ENCODE data around the gene SEL1L3. TPM values are rescaled to one million over a fixed set of nuclear protein-coding genes. Genes with fewer than 3 reads are reported as not detected.

The SEL1L3 gene
- total and polyA plus RNA-seq, 4 donors = 3.3 to 13.1 (median 5.7) TPM

DNA sequence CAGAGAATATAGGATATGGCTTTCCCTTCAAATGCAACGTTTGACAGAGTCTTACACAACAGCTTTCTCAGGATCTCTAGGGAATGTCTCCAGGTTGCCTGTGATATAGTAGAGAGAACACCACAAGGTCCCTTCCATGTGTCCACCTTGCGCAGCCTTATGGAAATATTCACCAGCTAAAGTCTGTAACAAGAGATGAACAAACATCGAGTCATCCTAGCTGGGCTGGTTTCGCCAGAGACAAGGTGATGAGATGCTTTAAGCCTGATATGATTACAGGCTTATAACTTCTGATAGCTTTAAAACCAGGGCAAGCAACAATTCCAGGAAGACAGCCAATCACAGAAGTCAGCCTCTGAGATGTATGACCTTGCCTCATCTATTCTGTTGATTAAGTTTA is 83.8 kb downstream of the SEL1L3 start:
- Histone ChIP-seq H3K36me3 (ENCODE audit: control insufficient read depth in 4 of 4, insufficient read depth in 3 of 4, low read depth in 1 of 4, low read length in 3 of 4) (peaks cover 0 to 2% (median 0%) of the 10 kb centered on the region in 4 donors), H3K9me3 (ENCODE audit: control insufficient read depth in 4 of 4, low read length in 3 of 4) (no peaks in the 10 kb centered on the region), H3K27me3 (ENCODE audit: control insufficient read depth in 4 of 4, insufficient read depth in 4 of 4, low read length in 3 of 4) (no peaks in the 10 kb centered on the region), H3K27ac (ENCODE audit: low read depth in 1 of 2, low read length in 2 of 2) (no peak overlapping the region), H3K4me3 (ENCODE audit: low read depth in 1 of 3, low read length in 3 of 3) (no peak overlapping the region), H3K9ac (ENCODE audit: low read depth in 1 of 2, low read length in 2 of 2) (no peak overlapping the region), H3K4me1 (ENCODE audit: control insufficient read depth in 4 of 4, insufficient read depth in 4 of 4, low read length in 3 of 4) (no peaks in the 10 kb centered on the region)
- no peak for DNase-seq (ENCODE audit: low spot score)
- 93% methylated on average over 4 of the region's 4 CpGs for WGBS
- no peak for TF ChIP-seq GABPA (IDR thresholded peaks at IDR 0.05 in 1 of 2, conservative IDR thresholded peaks at IDR 0.05 in 1 of 2)
- TF ChIP-seq RXRA (IDR thresholded peaks at IDR 0.05) = no peak
- no peak for TF ChIP-seq FOXA2 (IDR thresholded peaks at IDR 0.05)
- TF ChIP-seq, protein P1, sequence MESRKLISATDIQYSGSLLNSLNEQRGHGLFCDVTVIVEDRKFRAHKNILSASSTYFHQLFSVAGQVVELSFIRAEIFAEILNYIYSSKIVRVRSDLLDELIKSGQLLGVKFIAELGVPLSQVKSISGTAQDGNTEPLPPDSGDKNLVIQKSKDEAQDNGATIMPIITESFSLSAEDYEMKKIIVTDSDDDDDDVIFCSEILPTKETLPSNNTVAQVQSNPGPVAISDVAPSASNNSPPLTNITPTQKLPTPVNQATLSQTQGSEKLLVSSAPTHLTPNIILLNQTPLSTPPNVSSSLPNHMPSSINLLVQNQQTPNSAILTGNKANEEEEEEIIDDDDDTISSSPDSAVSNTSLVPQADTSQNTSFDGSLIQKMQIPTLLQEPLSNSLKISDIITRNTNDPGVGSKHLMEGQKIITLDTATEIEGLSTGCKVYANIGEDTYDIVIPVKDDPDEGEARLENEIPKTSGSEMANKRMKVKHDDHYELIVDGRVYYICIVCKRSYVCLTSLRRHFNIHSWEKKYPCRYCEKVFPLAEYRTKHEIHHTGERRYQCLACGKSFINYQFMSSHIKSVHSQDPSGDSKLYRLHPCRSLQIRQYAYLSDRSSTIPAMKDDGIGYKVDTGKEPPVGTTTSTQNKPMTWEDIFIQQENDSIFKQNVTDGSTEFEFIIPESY (IDR thresholded peaks at IDR 0.05) = no peak
- TF ChIP-seq NR2F2 (IDR thresholded peaks at IDR 0.05) = no peak
- TF ChIP-seq HNF4G (IDR thresholded peaks at IDR 0.05) = no peak
- TF ChIP-seq, protein P2, sequence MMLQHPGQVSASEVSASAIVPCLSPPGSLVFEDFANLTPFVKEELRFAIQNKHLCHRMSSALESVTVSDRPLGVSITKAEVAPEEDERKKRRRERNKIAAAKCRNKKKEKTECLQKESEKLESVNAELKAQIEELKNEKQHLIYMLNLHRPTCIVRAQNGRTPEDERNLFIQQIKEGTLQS (IDR thresholded peaks at IDR 0.05) = no peak
- no peak for TF ChIP-seq SP1 (IDR thresholded peaks at IDR 0.05)
- TF ChIP-seq, protein P3, sequence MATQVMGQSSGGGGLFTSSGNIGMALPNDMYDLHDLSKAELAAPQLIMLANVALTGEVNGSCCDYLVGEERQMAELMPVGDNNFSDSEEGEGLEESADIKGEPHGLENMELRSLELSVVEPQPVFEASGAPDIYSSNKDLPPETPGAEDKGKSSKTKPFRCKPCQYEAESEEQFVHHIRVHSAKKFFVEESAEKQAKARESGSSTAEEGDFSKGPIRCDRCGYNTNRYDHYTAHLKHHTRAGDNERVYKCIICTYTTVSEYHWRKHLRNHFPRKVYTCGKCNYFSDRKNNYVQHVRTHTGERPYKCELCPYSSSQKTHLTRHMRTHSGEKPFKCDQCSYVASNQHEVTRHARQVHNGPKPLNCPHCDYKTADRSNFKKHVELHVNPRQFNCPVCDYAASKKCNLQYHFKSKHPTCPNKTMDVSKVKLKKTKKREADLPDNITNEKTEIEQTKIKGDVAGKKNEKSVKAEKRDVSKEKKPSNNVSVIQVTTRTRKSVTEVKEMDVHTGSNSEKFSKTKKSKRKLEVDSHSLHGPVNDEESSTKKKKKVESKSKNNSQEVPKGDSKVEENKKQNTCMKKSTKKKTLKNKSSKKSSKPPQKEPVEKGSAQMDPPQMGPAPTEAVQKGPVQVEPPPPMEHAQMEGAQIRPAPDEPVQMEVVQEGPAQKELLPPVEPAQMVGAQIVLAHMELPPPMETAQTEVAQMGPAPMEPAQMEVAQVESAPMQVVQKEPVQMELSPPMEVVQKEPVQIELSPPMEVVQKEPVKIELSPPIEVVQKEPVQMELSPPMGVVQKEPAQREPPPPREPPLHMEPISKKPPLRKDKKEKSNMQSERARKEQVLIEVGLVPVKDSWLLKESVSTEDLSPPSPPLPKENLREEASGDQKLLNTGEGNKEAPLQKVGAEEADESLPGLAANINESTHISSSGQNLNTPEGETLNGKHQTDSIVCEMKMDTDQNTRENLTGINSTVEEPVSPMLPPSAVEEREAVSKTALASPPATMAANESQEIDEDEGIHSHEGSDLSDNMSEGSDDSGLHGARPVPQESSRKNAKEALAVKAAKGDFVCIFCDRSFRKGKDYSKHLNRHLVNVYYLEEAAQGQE (IDR thresholded peaks at IDR 0.05) = no peak
- TF ChIP-seq EGR1 (IDR thresholded peaks at IDR 0.05; ENCODE audit: low read depth in 2 of 2) = no peak
- TF ChIP-seq YY1 (IDR thresholded peaks at IDR 0.05) = no peak
- TF ChIP-seq, protein P4, sequence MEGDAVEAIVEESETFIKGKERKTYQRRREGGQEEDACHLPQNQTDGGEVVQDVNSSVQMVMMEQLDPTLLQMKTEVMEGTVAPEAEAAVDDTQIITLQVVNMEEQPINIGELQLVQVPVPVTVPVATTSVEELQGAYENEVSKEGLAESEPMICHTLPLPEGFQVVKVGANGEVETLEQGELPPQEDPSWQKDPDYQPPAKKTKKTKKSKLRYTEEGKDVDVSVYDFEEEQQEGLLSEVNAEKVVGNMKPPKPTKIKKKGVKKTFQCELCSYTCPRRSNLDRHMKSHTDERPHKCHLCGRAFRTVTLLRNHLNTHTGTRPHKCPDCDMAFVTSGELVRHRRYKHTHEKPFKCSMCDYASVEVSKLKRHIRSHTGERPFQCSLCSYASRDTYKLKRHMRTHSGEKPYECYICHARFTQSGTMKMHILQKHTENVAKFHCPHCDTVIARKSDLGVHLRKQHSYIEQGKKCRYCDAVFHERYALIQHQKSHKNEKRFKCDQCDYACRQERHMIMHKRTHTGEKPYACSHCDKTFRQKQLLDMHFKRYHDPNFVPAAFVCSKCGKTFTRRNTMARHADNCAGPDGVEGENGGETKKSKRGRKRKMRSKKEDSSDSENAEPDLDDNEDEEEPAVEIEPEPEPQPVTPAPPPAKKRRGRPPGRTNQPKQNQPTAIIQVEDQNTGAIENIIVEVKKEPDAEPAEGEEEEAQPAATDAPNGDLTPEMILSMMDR (IDR thresholded peaks at IDR 0.05; ENCODE audit: low read depth, low read length, missing input control) = no peak
- TF ChIP-seq, protein P5, sequence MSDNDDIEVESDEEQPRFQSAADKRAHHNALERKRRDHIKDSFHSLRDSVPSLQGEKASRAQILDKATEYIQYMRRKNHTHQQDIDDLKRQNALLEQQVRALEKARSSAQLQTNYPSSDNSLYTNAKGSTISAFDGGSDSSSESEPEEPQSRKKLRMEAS (IDR thresholded peaks at IDR 0.05) = no peak
- no peak for TF ChIP-seq HNF4A (conservative IDR thresholded peaks at IDR 0.05)
- TF ChIP-seq TAF1 (conservative IDR thresholded peaks at IDR 0.05) = no peak

DNA sequence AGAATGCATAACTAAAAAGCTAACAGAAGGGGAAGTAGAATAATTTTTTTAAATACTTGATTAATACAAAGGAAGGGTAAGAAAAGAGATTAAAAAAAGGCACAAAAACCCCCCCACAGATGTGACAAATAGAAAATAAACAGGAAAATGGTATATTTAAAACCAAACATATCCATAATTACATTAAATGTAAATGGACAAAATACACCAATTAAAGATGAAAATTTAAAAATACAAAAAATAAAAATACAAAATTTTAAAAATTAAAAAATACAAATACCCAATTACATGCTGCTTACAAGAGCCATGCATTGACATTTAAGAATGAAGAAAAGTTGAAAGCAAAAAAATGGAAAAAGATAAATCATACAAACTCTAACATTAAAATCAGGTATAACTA is 86.0 kb downstream of the SEL1L3 start:
- Histone ChIP-seq H3K4me3 (ENCODE audit: low read depth in 1 of 3, low read length in 3 of 3) (no peak overlapping the region), H3K27me3 (ENCODE audit: control insufficient read depth in 4 of 4, insufficient read depth in 4 of 4, low read length in 3 of 4) (no peaks in the 10 kb centered on the region), H3K4me1 (ENCODE audit: control insufficient read depth in 4 of 4, insufficient read depth in 4 of 4, low read length in 3 of 4) (no peaks in the 10 kb centered on the region), H3K9me3 (ENCODE audit: control insufficient read depth in 4 of 4, low read length in 3 of 4) (no peaks in the 10 kb centered on the region), H3K9ac (ENCODE audit: low read depth in 1 of 2, low read length in 2 of 2) (no peak overlapping the region), H3K36me3 (ENCODE audit: control insufficient read depth in 4 of 4, insufficient read depth in 3 of 4, low read depth in 1 of 4, low read length in 3 of 4) (peaks cover 0 to 2% (median 0%) of the 10 kb centered on the region in 4 donors), H3K27ac (ENCODE audit: low read depth in 1 of 2, low read length in 2 of 2) (no peak overlapping the region)
- no peak for DNase-seq (ENCODE audit: low spot score)
- TF ChIP-seq JUND (IDR thresholded peaks at IDR 0.05) (no peak), NR2F2 (IDR thresholded peaks at IDR 0.05) (no peak), RAD21 (IDR thresholded peaks at IDR 0.05) (no peak), TAF1 (conservative IDR thresholded peaks at IDR 0.05) (no peak), GABPA (IDR thresholded peaks at IDR 0.05 in 1 of 2, conservative IDR thresholded peaks at IDR 0.05 in 1 of 2) (no peak), HNF4G (IDR thresholded peaks at IDR 0.05) (no peak)
- TF ChIP-seq, protein P1 (IDR thresholded peaks at IDR 0.05) = no peak
- TF ChIP-seq, protein P4 (IDR thresholded peaks at IDR 0.05; ENCODE audit: low read depth, low read length, missing input control) = no peak
